ENCODE data around the gene CPNE5. TPM values are rescaled to one million over a fixed set of nuclear protein-coding genes. Genes with fewer than 3 reads are reported as not detected.

CPNE5 gene
- total RNA-seq, 1 donor from 2014 or later: 1.2 TPM

DNA sequence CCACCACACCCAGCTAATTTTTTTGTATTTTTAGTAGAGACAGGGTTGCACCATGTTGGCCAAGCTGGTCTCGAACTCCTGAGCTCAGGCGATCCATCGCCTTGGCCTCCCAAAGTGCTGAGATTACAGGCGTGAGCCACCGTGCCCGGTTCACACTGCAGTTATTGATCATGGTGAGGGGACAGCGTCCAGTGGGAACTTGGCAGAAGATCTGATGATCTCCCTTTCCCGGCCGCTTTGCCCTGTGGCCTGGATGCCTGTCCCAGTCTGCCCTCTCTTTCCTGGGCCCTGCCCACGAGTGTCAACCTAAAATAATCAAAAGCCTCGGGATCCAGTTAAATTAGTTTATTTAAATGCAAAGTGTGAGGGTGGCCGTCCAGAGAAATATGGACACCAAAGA, 42.2 kb downstream of the CPNE5 start:
- H3K36me3 Mint-ChIP-seq: no peaks in the 10 kb centered on the region
- peaks cover 8% of the 10 kb centered on the region for H3K27me3 Mint-ChIP-seq (ENCODE audit: low read depth)
- TF ChIP-seq, protein P1, sequence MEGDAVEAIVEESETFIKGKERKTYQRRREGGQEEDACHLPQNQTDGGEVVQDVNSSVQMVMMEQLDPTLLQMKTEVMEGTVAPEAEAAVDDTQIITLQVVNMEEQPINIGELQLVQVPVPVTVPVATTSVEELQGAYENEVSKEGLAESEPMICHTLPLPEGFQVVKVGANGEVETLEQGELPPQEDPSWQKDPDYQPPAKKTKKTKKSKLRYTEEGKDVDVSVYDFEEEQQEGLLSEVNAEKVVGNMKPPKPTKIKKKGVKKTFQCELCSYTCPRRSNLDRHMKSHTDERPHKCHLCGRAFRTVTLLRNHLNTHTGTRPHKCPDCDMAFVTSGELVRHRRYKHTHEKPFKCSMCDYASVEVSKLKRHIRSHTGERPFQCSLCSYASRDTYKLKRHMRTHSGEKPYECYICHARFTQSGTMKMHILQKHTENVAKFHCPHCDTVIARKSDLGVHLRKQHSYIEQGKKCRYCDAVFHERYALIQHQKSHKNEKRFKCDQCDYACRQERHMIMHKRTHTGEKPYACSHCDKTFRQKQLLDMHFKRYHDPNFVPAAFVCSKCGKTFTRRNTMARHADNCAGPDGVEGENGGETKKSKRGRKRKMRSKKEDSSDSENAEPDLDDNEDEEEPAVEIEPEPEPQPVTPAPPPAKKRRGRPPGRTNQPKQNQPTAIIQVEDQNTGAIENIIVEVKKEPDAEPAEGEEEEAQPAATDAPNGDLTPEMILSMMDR (IDR thresholded peaks at IDR 0.05; ENCODE audit: unreplicated experiment): no peak
- H3K4me3 Mint-ChIP-seq: no peak overlapping the region
- peaks cover 12% of the 10 kb centered on the region for H3K4me1 Mint-ChIP-seq
- DNase-seq (ENCODE audit: low spot score in 2 of 2, unreplicated experiment in 2 of 2): no peak
- H3K9me3 Mint-ChIP-seq: no peaks in the 10 kb centered on the region
- no peak overlapping the region for H3K27ac Mint-ChIP-seq

DNA sequence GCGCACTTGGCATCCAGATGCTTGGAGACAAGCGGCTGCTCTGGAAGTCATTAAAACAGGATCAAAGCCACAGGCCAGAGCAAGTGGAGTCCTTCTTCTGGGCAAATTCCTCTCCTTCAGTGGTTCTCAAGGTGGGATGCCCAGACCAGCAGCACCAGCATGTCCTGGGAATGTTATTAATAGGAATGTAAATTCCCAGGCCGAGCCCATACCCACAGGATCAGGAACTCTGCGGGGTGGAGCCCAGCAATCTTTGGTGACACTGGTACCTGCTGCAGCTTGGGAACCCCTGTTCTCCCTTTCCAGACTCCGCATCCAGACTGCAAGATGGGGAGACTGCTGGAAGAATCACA, 44.6 kb downstream of the CPNE5 start:
- no peak overlapping the region for H3K27ac Mint-ChIP-seq
- no peaks in the 10 kb centered on the region for H3K36me3 Mint-ChIP-seq
- H3K4me1 Mint-ChIP-seq: peaks cover 17% of the 10 kb centered on the region
- TF ChIP-seq, protein P1 (IDR thresholded peaks at IDR 0.05; ENCODE audit: unreplicated experiment): no peak
- no peaks in the 10 kb centered on the region for H3K9me3 Mint-ChIP-seq
- no peak for DNase-seq (ENCODE audit: low spot score in 2 of 2, unreplicated experiment in 2 of 2)
- H3K4me3 Mint-ChIP-seq: no peak overlapping the region
- H3K27me3 Mint-ChIP-seq (ENCODE audit: low read depth): peaks cover 13% of the 10 kb centered on the region

DNA sequence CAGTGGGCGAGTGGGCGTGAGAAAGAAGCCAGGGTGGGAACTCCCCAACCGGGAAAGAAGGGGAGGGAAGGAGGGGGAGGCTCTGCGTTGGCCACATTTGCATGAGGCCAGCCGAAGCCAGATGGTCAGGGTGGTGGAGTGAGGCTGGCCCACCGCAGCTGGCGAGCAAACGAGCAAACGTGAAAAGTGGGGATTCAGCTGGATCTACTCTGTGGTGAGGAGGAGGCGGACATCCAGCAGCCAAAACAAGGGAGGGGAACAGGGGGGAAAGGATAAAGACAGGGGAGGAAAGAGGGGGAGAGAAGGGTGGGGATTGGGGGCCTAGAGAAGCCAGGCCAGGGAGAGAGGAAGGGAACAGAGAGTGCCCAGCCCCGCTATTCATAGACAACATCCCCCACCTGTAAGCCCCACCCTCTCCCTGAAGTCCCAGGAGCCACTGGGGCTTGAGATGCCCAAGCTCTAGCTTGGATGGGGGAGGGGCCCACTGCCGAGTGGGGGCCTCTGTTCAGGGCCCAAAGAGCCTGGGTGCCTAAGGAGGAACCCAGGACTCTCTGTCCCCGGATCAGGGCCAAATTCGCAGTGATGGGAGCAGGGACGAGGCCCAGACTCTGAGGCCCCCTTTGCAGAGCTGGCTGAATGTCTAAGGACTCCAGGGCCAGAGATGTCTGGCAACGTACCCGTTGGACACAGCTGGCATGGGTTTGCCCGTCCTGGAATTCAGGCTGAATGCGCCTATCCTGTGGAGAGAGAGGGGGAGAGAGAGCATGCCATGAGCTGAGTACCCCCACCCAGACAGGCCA, 45.1 kb downstream of the CPNE5 start:
- H3K36me3 Mint-ChIP-seq: no peaks in the 10 kb centered on the region
- TF ChIP-seq, protein P1 (IDR thresholded peaks at IDR 0.05; ENCODE audit: unreplicated experiment): no peak
- H3K9me3 Mint-ChIP-seq: no peaks in the 10 kb centered on the region
- H3K27ac Mint-ChIP-seq: no peak overlapping the region
- H3K4me3 Mint-ChIP-seq: no peak overlapping the region
- H3K27me3 Mint-ChIP-seq (ENCODE audit: low read depth): peaks cover 10% of the 10 kb centered on the region
- no peak for DNase-seq (ENCODE audit: low spot score in 2 of 2, unreplicated experiment in 2 of 2)
- H3K4me1 Mint-ChIP-seq: peaks cover 18% of the 10 kb centered on the region

DNA sequence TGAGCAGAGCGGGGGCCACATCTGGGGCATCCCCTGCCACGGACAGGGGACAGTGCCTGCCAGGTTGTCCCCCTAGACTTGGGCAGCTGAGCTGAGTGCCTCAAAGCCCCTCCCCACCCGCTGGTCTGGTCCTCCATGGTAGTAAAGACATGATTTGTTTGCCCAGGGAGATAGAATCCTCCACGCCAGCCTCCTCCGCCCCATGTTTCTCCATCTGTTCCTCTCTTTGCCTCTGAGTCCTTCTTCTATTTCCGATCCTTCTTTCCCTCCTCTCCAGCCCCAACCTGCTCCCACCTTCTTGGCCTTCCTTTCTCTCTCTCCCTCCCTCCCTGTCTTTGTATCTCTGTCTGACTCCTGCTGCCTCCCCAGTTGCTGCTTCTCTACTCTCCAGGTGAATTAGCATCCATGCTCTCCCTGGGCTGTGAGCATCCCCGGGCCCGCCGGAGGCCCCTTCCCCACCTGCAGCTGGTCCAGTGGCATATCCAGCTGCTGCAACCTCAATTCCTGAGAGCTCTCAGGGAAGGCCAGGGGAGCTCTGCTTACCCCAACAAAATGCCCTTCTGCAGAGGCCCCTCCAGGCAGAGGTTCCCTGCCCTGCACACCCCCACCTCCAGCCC, 45.8 kb downstream of the CPNE5 start:
- peaks cover 22% of the 10 kb centered on the region for H3K4me1 Mint-ChIP-seq
- no peaks in the 10 kb centered on the region for H3K36me3 Mint-ChIP-seq
- TF ChIP-seq, protein P1 (IDR thresholded peaks at IDR 0.05; ENCODE audit: unreplicated experiment): no peak
- no peak overlapping the region for H3K4me3 Mint-ChIP-seq
- DNase-seq (ENCODE audit: low spot score in 2 of 2, unreplicated experiment in 2 of 2): no peak
- H3K27me3 Mint-ChIP-seq (ENCODE audit: low read depth): peaks cover 9% of the 10 kb centered on the region
- no peak overlapping the region for H3K27ac Mint-ChIP-seq
- no peaks in the 10 kb centered on the region for H3K9me3 Mint-ChIP-seq

DNA sequence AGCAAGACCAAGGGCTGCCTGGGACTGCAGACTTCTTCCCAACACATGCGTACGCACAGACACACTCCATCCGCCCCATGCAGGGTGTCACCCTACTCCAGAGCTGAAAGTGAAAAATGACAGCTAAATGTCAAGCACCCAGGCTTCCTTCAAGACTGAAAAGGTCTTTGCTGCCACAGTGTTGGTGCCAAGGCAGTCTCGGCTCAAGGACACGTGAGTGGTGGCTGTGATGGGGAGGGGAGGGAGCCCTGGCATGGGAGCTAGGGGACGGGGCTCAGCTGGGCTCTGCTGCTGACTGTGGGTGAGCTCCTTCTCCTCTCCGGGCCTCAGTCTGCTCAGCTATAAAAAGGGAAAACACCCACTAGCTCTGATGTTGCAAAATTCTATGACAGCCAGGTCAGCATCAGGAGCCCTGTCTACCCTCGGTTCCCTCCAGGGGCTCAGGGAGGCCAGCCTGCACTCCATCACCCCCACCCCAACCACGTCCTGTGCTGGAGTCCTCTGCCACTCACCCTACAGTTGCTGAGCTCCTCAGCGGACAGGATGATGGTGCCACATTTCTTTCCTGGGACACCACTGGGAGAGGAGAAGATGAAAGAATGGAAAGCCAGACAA, 47.6 kb downstream of the CPNE5 start:
- Mint-ChIP-seq H3K4me1 (peaks cover 22% of the 10 kb centered on the region), H3K27me3 (ENCODE audit: low read depth) (peaks cover 9% of the 10 kb centered on the region), H3K36me3 (no peaks in the 10 kb centered on the region), H3K4me3 (no peak overlapping the region), H3K27ac (no peak overlapping the region), H3K9me3 (peaks cover 4% of the 10 kb centered on the region)
- no peak for DNase-seq (ENCODE audit: low spot score in 2 of 2, unreplicated experiment in 2 of 2)
- TF ChIP-seq, protein P1 (IDR thresholded peaks at IDR 0.05; ENCODE audit: unreplicated experiment): no peak
